H1 (cell line): ENCODE results near the gene IFITM10. TPM values are rescaled to one million over a fixed set of nuclear protein-coding genes. Genes with fewer than 3 reads are reported as not detected.

ENCODE experiments used
- CTCF ChIA-PET: fragments of 300-600 bp; sonication (Branson Sonifier 250); formaldehyde crosslinking; loops from one replicate; lab custom pipeline; 2021; ENCODE audit not compliant: partially characterized antibody; lab: Charles Lee
- POLR2A ChIA-PET: fragments of 300-600 bp; sonication (Branson Sonifier 250); formaldehyde crosslinking; loops from one replicate; lab custom pipeline; 2021; ENCODE audit warnings: inconsistent platforms; ENCODE audit not compliant: partially characterized antibody; lab: Charles Lee
- DNase-seq, 2 experiments: peaks; one replicate each; pipeline versions ENCODE4 v3.0.0 to v3.0.0-alpha.2; 2010 to 2022; ENCODE audit warnings: low spot score in 2 of 2, low read depth in 1 of 2, mixed read lengths in 1 of 2
- FAIRE-seq: peaks from 2 replicates; lab custom pipeline; 2011; peaks lifted over from hg19 to GRCh38; lab: Jason Lieb, UNC
- H2AFZ ChIP-seq: 2 replicates; pipeline ENCODE4 v1.8.1; 2012; ENCODE audit warnings: low read length, inconsistent platforms
- H2AK5ac ChIP-seq: 2 replicates; pipeline ENCODE4 v1.6.1; 2013; ENCODE audit warnings: low read depth, low read length
- H2BK120ac ChIP-seq: replicated peaks from 2 replicates; pipeline ENCODE3; 2013; ENCODE audit warnings: low read depth, low read length, inconsistent platforms
- H2BK12ac ChIP-seq: 2 replicates; pipeline ENCODE4 v1.6.1; 2013; ENCODE audit warnings: low read depth, low read length
- H2BK15ac ChIP-seq: 2 replicates; pipeline ENCODE4 v1.6.1; 2013; ENCODE audit warnings: low read length
- H2BK20ac ChIP-seq: 2 replicates; pipeline ENCODE4 v1.6.1; 2013; ENCODE audit warnings: low read length
- H2BK5ac ChIP-seq: 2 replicates; pipeline ENCODE4 v1.6.1; 2013; ENCODE audit warnings: low read depth, low read length
- H3K14ac ChIP-seq: 2 replicates; pipeline ENCODE4 v1.6.1; 2013; ENCODE audit warnings: inconsistent platforms; ENCODE audit not compliant: insufficient read length
- H3K18ac ChIP-seq: 2 replicates; pipeline ENCODE4 v1.6.1; 2013; ENCODE audit warnings: low read length; ENCODE audit errors: extremely low read depth
- H3K23ac ChIP-seq: 2 replicates; pipeline ENCODE4 v1.6.1; 2013; ENCODE audit warnings: inconsistent platforms; ENCODE audit not compliant: insufficient read length
- H3K23me2 ChIP-seq: 2 replicates; pipeline ENCODE4 v1.6.1; 2013; ENCODE audit warnings: low read depth, low read length
- H3K27ac ChIP-seq: 2 replicates; pipeline ENCODE4 v1.6.1; 2011; ENCODE audit warnings: low read depth, low read length, inconsistent platforms
- H3K27me3 ChIP-seq, 4 experiments: replicated peaks in 1 of 4; 1 replicate in 1 of 4; 2 replicates in 3 of 4; pipeline versions ENCODE4 v1.6.1 to v1.8.1; 2011 to 2013; ENCODE audit warnings: low read length in 3 of 4, mild to moderate bottlenecking in 3 of 4, inconsistent platforms in 2 of 4, mixed read lengths in 2 of 4, moderate library complexity in 1 of 4; ENCODE audit not compliant: control insufficient read depth in 3 of 4, insufficient read depth in 3 of 4; ENCODE audit errors: extremely low read depth in 1 of 4
- H3K36me3 ChIP-seq, 4 experiments: 2 replicates each; pipeline versions ENCODE4 v1.6.1 to v1.8.1; 2011 to 2013; ENCODE audit warnings: mild to moderate bottlenecking in 4 of 4, low read length in 3 of 4, moderate library complexity in 2 of 4, control low read depth in 1 of 4, inconsistent platforms in 1 of 4; ENCODE audit not compliant: insufficient read depth in 4 of 4, control insufficient read depth in 2 of 4
- H3K4ac ChIP-seq: replicated peaks from 2 replicates; pipeline ENCODE3; 2013; ENCODE audit warnings: low read length, low read depth, mixed read lengths, inconsistent platforms; ENCODE audit not compliant: insufficient read length
- H3K4me1 ChIP-seq, 4 experiments: replicated peaks in 1 of 4; 1 replicate in 1 of 4; 2 replicates in 3 of 4; pipeline versions ENCODE4 v1.6.1 to v1.8.1; 2011 to 2013; ENCODE audit warnings: low read length in 3 of 4, inconsistent platforms in 2 of 4, mixed read lengths in 1 of 4; ENCODE audit not compliant: insufficient read depth in 4 of 4, control insufficient read depth in 3 of 4
- H3K4me2 ChIP-seq, 2 experiments: 2 replicates each; pipeline versions ENCODE4 v1.6.1 to v1.8.1; 2011 to 2013; ENCODE audit warnings: low read depth in 2 of 2, low read length in 2 of 2, control low read depth in 1 of 2, inconsistent platforms in 1 of 2, mild to moderate bottlenecking in 1 of 2; ENCODE audit not compliant: insufficient read depth in 1 of 2
- H3K4me3 ChIP-seq, 4 experiments: fragments of 200-600, 300-600 bp in 1 of 4; sonication (generic), shearing (Covaris generic), sonication (Bioruptor Twin) in 1 of 4; 2 replicates each; pipeline versions ENCODE4 v1.5.1 to v1.8.1; 2011 to 2016; ENCODE audit warnings: low read length in 4 of 4, low read depth in 3 of 4, control low read depth in 2 of 4, inconsistent platforms in 2 of 4, mild to moderate bottlenecking in 2 of 4, mixed read lengths in 1 of 4, moderate library complexity in 1 of 4; ENCODE audit not compliant: insufficient read depth in 2 of 4; ENCODE audit errors: extremely low read depth in 1 of 4
- H3K56ac ChIP-seq: replicated peaks from 2 replicates; pipeline ENCODE3; 2013; ENCODE audit warnings: low read depth, mild to moderate bottlenecking, mixed read lengths, low read length, inconsistent platforms; ENCODE audit not compliant: insufficient read length
- H3K79me1 ChIP-seq: 2 replicates; pipeline ENCODE4 v1.6.1; 2013; ENCODE audit warnings: low read depth, low read length, control low read depth
- H3K79me2 ChIP-seq, 2 experiments: 2 replicates each; pipeline versions ENCODE4 v1.6.1 to v1.8.1; 2012 to 2013; ENCODE audit warnings: low read length in 2 of 2, mild to moderate bottlenecking in 2 of 2, inconsistent platforms in 1 of 2; ENCODE audit not compliant: insufficient read depth in 2 of 2, control insufficient read depth in 1 of 2
- H3K9ac ChIP-seq, 4 experiments: replicated peaks in 1 of 4; 1 replicate in 1 of 4; 2 replicates in 3 of 4; pipeline versions ENCODE4 v1.6.1 to v1.8.1; 2011 to 2013; ENCODE audit warnings: low read depth in 3 of 4, low read length in 3 of 4, control low read depth in 2 of 4, mild to moderate bottlenecking in 2 of 4, moderate library complexity in 2 of 4, inconsistent platforms in 1 of 4; ENCODE audit errors: extremely low read depth in 1 of 4
- H3K9me3 ChIP-seq, 2 experiments: 2 replicates each; pipeline versions ENCODE4 v1.6.1 to v1.8.1; 2012 to 2013; ENCODE audit warnings: mild to moderate bottlenecking in 2 of 2, moderate library complexity in 2 of 2, control low read depth in 1 of 2, inconsistent platforms in 1 of 2, low read depth in 1 of 2, low read length in 1 of 2, mixed read lengths in 1 of 2; ENCODE audit not compliant: insufficient read depth in 2 of 2
- H4K20me1 ChIP-seq, 2 experiments: replicated peaks in 1 of 2; 2 replicates each; pipeline versions ENCODE3 to v1.8.1; 2011 to 2013; ENCODE audit warnings: inconsistent platforms in 2 of 2, low read length in 2 of 2, mild to moderate bottlenecking in 1 of 2; ENCODE audit not compliant: insufficient read depth in 2 of 2, control insufficient read depth in 1 of 2
- H4K5ac ChIP-seq: 2 replicates; pipeline ENCODE4 v1.6.1; 2013; ENCODE audit warnings: low read length, low read depth, mixed read lengths, inconsistent platforms; ENCODE audit not compliant: insufficient read length
- H4K8ac ChIP-seq: 2 replicates; pipeline ENCODE4 v1.8.0; 2013; ENCODE audit warnings: mild to moderate bottlenecking, moderate library complexity, low read length, inconsistent platforms; ENCODE audit not compliant: insufficient read depth; ENCODE audit errors: extremely low read depth
- H4K91ac ChIP-seq: replicated peaks from 2 replicates; pipeline ENCODE3; 2013; ENCODE audit warnings: low read length, mixed read lengths, inconsistent platforms; ENCODE audit not compliant: insufficient read length
- EZH2 ChIP-seq: fragments of 200-600 bp; sonication (generic); IDR thresholded peaks from 2 replicates; pipeline ENCODE4 v1.7.1; 2012; ENCODE audit warnings: low read depth, mild to moderate bottlenecking, moderate library complexity, low read length, inconsistent platforms; ENCODE audit not compliant: severe bottlenecking
- GABPA ChIP-seq: IDR thresholded peaks from 2 replicates; pipeline ENCODE4 v1.6.1; 2011; ENCODE audit warnings: mild to moderate bottlenecking, low read length, moderate library complexity, borderline replicate concordance; ENCODE audit not compliant: insufficient read depth
- GTF2F1 ChIP-seq: IDR thresholded peaks from 2 replicates; pipeline ENCODE4 v1.6.1; 2012; ENCODE audit warnings: low read depth, low read length, improper control_type of control experiment, borderline replicate concordance
- JUN ChIP-seq: IDR thresholded peaks from 2 replicates; pipeline ENCODE4 v1.6.1; 2011; ENCODE audit warnings: low read depth, mild to moderate bottlenecking, improper control_type of control experiment, low read length
- KDM5A ChIP-seq: fragments of 200-600 bp; IDR thresholded peaks from 2 replicates; pipeline ENCODE4 v1.7.1; 2012; ENCODE audit warnings: mild to moderate bottlenecking, low read length, inconsistent platforms, mixed read lengths
- MAX ChIP-seq: IDR thresholded peaks from 2 replicates; pipeline ENCODE4 v1.6.1; 2012; ENCODE audit warnings: inconsistent platforms
- NRF1 ChIP-seq: IDR thresholded peaks from 2 replicates; pipeline ENCODE4 v1.6.1; 2011; ENCODE audit warnings: mild to moderate bottlenecking, low read depth, low read length, improper control_type of control experiment
- PHF8 ChIP-seq: fragments of 200-600 bp; sonication (generic); conservative IDR thresholded peaks from 2 replicates; pipeline ENCODE4 v1.7.1; 2012; ENCODE audit warnings: low read depth, mild to moderate bottlenecking, inconsistent platforms, low read length, moderate library complexity
- POU5F1 ChIP-seq: IDR thresholded peaks from 2 replicates; pipeline ENCODE4 v1.6.1; 2011; ENCODE audit warnings: low read depth, mild to moderate bottlenecking, low read length, moderate library complexity
- RAD21 ChIP-seq, 2 experiments: IDR thresholded peaks in 1 of 2; conservative IDR thresholded peaks in 1 of 2; 2 replicates each; pipeline ENCODE4 v1.6.1; 2011; ENCODE audit warnings: low read depth in 2 of 2, low read length in 2 of 2, improper control_type of control experiment in 1 of 2, inconsistent platforms in 1 of 2, mild to moderate bottlenecking in 1 of 2, moderate library complexity in 1 of 2
- RBBP5 ChIP-seq: IDR thresholded peaks from 2 replicates; pipeline ENCODE4 v1.7.1; 2012; ENCODE audit warnings: low read depth, mild to moderate bottlenecking, inconsistent platforms, low read length, moderate library complexity, borderline replicate concordance
- SIN3A ChIP-seq, 2 experiments: IDR thresholded peaks in 1 of 2; conservative IDR thresholded peaks in 1 of 2; 2 replicates each; pipeline ENCODE4 v1.6.1; 2011 to 2012; ENCODE audit warnings: low read length in 2 of 2, improper control_type of control experiment in 1 of 2, low read depth in 1 of 2, mild to moderate bottlenecking in 1 of 2
- TCF12 ChIP-seq: IDR thresholded peaks from 2 replicates; pipeline ENCODE4 v1.6.1; 2011; ENCODE audit warnings: low read depth, mild to moderate bottlenecking, low read length
- YY1 ChIP-seq: IDR thresholded peaks from 2 replicates; pipeline ENCODE4 v1.6.1; 2011; ENCODE audit warnings: low read depth, mild to moderate bottlenecking, low read length
- WGBS, 2 experiments: shearing (Covaris generic) in 1 of 2; methylation state at CpG; one replicate each; pipeline versions ENCODE4 v1.1.6 to v1.1.7; 2013 to 2015; ENCODE audit warnings: low lambda C conversion rate in 2 of 2, mixed read lengths in 2 of 2, inconsistent platforms in 1 of 2, low coverage in 1 of 2, missing lambda C conversion rate in 1 of 2; ENCODE audit not compliant: insufficient replicate concordance in 2 of 2, insufficient coverage in 1 of 2, insufficient read length in 1 of 2; ENCODE audit errors: extremely low coverage in 1 of 2, missing lambda C conversion rate in 1 of 2; 5-methylcytosine and 5-hydroxymethylcytosine counted together
- polyA plus RNA-seq, 7 experiments: library from polyadenylated mRNA; depleted of rRNA in 3 of 7; stranded (reverse) in 5 of 7; unstranded in 2 of 7; fragments of >200 nt in 5 of 7; fragments of 200-250 nt in 2 of 7; gene quantifications; 1 replicate in 5 of 7; 2 replicates in 1 of 7; 4 replicates in 1 of 7; pipeline versions ENCODE4 v1.2.1 to v1.2.3, GENCODE V29; 2011 to 2013; ENCODE audit warnings: missing spikeins in 2 of 7, mixed read lengths in 2 of 7
- total RNA-seq: library from RNA; stranded (reverse); fragmentation: NEBNext Ultra II Directional; extraction: Animal tissue kit (Norgen Biotek cat#: 25700); gene quantifications from 2 replicates; pipeline ENCODE4 v1.2.1, GENCODE V29; 2021

Gene IFITM10
- total and polyA plus RNA-seq, 2 of the 8 experiments (the other 6 are each of a cell fraction or from before 2014, with no cell fraction given) = 0.08 to 0.22 TPM

- POLR2A ChIA-PET = no interaction called here
- Histone ChIP-seq H3K4me3 (no peak overlapping the region), H3K4me1 (peaks cover 2 to 15% (median 4%) of the 10 kb centered on the region in 4 experiments; a peak in 6 of 7 replicates), H2BK15ac (no peak overlapping the region), H3K27me3 (peaks cover 0 to 3% (median 0%) of the 10 kb centered on the region in 4 experiments; a peak in 3 of 7 replicates), H4K91ac (no peak overlapping the region), H3K36me3 (no peaks in the 10 kb centered on the region), H3K9me3 (no peaks in the 10 kb centered on the region), H4K20me1 (no peaks in the 10 kb centered on the region), H2AFZ (no peak overlapping the region), H2BK20ac (no peak overlapping the region), H3K14ac (no peak overlapping the region), H4K5ac (no peak overlapping the region), H3K4me2 (no peak overlapping the region), H3K9ac (no peak overlapping the region), H2BK12ac (no peak overlapping the region), H2BK120ac (no peak overlapping the region), H3K23ac (no peak overlapping the region), H4K8ac (no peak overlapping the region), H3K27ac (no peak overlapping the region), H3K79me1 (no peaks in the 10 kb centered on the region), H3K79me2 (no peaks in the 10 kb centered on the region), H3K56ac (no peak overlapping the region), H2AK5ac (no peak overlapping the region), H3K18ac (no peak overlapping the region; the same call in 1 of the 2 replicates), H3K4ac (no peak overlapping the region), H2BK5ac (no peak overlapping the region), H3K23me2 (no peaks in the 10 kb centered on the region)
- DNase-seq (no peak), FAIRE-seq (no peak)
- WGBS, 2 experiments = 95% methylated on average over 9 of the region's 9 CpGs; no CpG with 5 or more reads in 1 of the 2 experiments
- CTCF ChIA-PET = interaction anchor here (1.6 to 2.2 kb wide), 2 partner anchors 15 to 87 kb away, joined by 7 to 11 read pairs; no protein-coding TSS in a partner anchor
- no peak for TF ChIP-seq GTF2F1
- no peak for TF ChIP-seq YY1
- no peak for TF ChIP-seq JUN
- TF ChIP-seq SIN3A (conservative IDR thresholded peaks at IDR 0.05 in 1 of 2, IDR thresholded peaks at IDR 0.05 in 1 of 2; ENCODE audit: low read depth in 1 of 2, low read length in 2 of 2) = no peak
- TF ChIP-seq TCF12 = no peak
- no peak for TF ChIP-seq EZH2
- no peak for TF ChIP-seq MAX
- TF ChIP-seq GABPA = no peak
- TF ChIP-seq POU5F1 = no peak
- no peak for TF ChIP-seq RBBP5
- TF ChIP-seq KDM5A = no peak
- no peak for TF ChIP-seq RAD21 (IDR thresholded peaks at IDR 0.05 in 1 of 2, conservative IDR thresholded peaks at IDR 0.05 in 1 of 2; ENCODE audit: low read depth in 2 of 2, low read length in 2 of 2)
- no peak for TF ChIP-seq PHF8
- no peak for TF ChIP-seq NRF1
Measured at GRCh38 chr11:1781593-1781975, 31.2 kb upstream of the IFITM10 start.
